Thyroid gland (tissue), 4 donors: ENCODE measurements around the gene MRPL32. TPM values are rescaled to one million over a fixed set of nuclear protein-coding genes. Genes with fewer than 3 reads are reported as not detected.

ENCODE experiments used
- DNase-seq, 2 donors: peaks; one replicate each; pipeline ENCODE4 v3.0.0-alpha.2; 2019
- H3K27ac ChIP-seq, 3 donors: fragments of 200-600 bp; sonication (generic); 1 replicate in 2 of 3; 2 replicates in 1 of 3; pipeline ENCODE4 v1.5.1; 2016 to 2019; ENCODE audit warnings: mild to moderate bottlenecking in 1 of 3, moderate library complexity in 1 of 3
- H3K27me3 ChIP-seq: fragments of 200-600 bp; sonication (generic); one replicate; pipeline ENCODE4 v1.5.1; 2019
- H3K36me3 ChIP-seq, 2 donors: fragments of 200-600 bp; sonication (generic); one replicate each; pipeline ENCODE4 v1.5.1; 2016 to 2019
- H3K4me1 ChIP-seq, 2 donors: fragments of 200-600 bp; sonication (generic); one replicate each; pipeline ENCODE4 v1.5.1; 2017 to 2019
- H3K4me3 ChIP-seq, 3 donors: fragments of 200-600 bp; sonication (generic); replicated peaks in 1 of 3; 1 replicate in 2 of 3; 2 replicates in 1 of 3; pipeline ENCODE4 v1.5.1; 2016; ENCODE audit warnings: mild to moderate bottlenecking in 1 of 3
- H3K9me3 ChIP-seq: fragments of 200-600 bp; sonication (generic); one replicate; pipeline ENCODE4 v1.5.1; 2017
- POLR2A ChIP-seq, 2 donors: fragments of 450-650 bp; IDR thresholded peaks; one replicate each; pipeline ENCODE4 v1.6.1; 2017; ENCODE audit warnings: antibody characterized with exemption in 2 of 2, mild to moderate bottlenecking in 2 of 2, moderate library complexity in 1 of 2
- WGBS, 2 donors: methylation state at CpG; one replicate each; pipeline ENCODE4 v1.1.5; 2017; 5-methylcytosine and 5-hydroxymethylcytosine counted together
- intact Hi-C: fragments of 100-400 bp; cut with DNase I; formaldehyde crosslinking; loops from one replicate; pipeline ENCODE4 v1.15.1; 2023
- total RNA-seq, 4 donors: library from RNA; depleted of rRNA; stranded (reverse); fragments of >200 nt; gene quantifications; one replicate each; pipeline ENCODE4 v1.2.3, GENCODE V29; 2016
- TF ChIP-seq, protein P1 (sequence below), 6 experiments: fragments of 200-600 bp in 3 of 6; fragments of 450-650 bp in 3 of 6; sonication (generic) in 3 of 6; IDR thresholded peaks; one replicate each; pipeline ENCODE4 v1.5.1; 2016 to 2019; ENCODE audit warnings: antibody characterized with exemption in 6 of 6, mild to moderate bottlenecking in 2 of 6, inconsistent platforms in 1 of 6, moderate library complexity in 1 of 6

The MRPL32 gene
- total RNA-seq, 4 donors from 2014 or later: 49.4 to 68.7 (median 56.9) TPM

DNA sequence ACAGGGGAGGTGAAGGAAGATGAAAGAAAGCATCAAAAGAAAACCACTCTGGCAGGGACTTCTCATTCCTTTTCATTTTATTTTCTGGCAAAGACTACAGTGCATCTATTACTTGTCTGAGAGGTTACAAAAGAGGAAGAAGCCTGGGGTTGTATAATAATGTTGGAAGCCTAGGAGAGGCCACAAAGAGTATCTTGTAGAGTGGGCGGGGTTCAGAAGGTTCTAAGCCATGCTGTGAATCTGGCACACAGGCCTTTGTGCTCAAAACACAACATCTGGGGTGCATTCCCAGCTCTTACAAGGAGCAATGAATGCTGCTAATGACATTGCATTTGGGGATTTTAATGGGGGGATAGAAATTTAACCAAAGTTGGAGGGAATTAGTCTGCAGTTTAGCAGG, 49.4 kb downstream of the MRPL32 start:
- intact Hi-C loops: no loop called here
- whole genome bisulfite sequencing, 2 donors: 93 to 100% methylated on average over 1 of the region's 1 CpG
- no peak overlapping the region for H3K4me3 ChIP-seq
- H3K36me3 ChIP-seq: no peaks in the 10 kb centered on the region
- no peak for DNase-seq
- no peaks in the 10 kb centered on the region for H3K27me3 ChIP-seq
- no peak overlapping the region for H3K27ac ChIP-seq
- no peaks in the 10 kb centered on the region for H3K4me1 ChIP-seq
- H3K9me3 ChIP-seq: no peaks in the 10 kb centered on the region
- TF ChIP-seq, protein P1, sequence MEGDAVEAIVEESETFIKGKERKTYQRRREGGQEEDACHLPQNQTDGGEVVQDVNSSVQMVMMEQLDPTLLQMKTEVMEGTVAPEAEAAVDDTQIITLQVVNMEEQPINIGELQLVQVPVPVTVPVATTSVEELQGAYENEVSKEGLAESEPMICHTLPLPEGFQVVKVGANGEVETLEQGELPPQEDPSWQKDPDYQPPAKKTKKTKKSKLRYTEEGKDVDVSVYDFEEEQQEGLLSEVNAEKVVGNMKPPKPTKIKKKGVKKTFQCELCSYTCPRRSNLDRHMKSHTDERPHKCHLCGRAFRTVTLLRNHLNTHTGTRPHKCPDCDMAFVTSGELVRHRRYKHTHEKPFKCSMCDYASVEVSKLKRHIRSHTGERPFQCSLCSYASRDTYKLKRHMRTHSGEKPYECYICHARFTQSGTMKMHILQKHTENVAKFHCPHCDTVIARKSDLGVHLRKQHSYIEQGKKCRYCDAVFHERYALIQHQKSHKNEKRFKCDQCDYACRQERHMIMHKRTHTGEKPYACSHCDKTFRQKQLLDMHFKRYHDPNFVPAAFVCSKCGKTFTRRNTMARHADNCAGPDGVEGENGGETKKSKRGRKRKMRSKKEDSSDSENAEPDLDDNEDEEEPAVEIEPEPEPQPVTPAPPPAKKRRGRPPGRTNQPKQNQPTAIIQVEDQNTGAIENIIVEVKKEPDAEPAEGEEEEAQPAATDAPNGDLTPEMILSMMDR (IDR thresholded peaks at IDR 0.05): no peak
- TF ChIP-seq POLR2A (IDR thresholded peaks at IDR 0.05): no peak

DNA sequence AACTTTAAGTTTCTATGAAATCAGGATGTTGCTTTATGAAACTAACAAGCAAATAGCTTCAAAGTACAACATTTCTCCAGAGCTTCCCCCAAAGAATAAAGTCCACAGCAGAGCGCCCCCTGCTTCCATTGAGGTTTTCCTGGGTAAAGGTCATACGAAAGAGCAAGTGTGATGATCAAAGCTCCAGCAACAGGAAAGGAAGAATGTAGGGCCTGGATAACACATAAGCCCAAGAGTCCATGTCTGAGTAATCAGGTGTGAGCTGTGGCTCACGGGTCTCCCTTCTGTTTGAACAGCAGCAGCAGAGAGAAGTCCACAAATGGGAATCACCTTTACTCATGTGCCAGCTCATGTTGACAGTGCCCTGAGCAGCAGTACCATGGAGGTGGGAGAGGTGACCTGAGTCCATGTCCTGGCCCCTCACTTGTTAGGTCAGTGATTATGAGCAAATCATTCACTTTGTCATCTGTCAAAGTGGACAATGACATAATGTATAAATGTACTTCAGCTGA, 50.5 kb downstream of the MRPL32 start:
- no peak for DNase-seq
- H3K27me3 ChIP-seq: no peaks in the 10 kb centered on the region
- H3K9me3 ChIP-seq: no peaks in the 10 kb centered on the region
- H3K4me3 ChIP-seq: no peak overlapping the region
- H3K27ac ChIP-seq: no peak overlapping the region
- 81 to 87% methylated on average over 3 of the region's 3 CpGs for WGBS, 2 donors
- intact Hi-C loops: no loop called here
- H3K36me3 ChIP-seq: no peaks in the 10 kb centered on the region
- H3K4me1 ChIP-seq: no peaks in the 10 kb centered on the region
- no peak for TF ChIP-seq POLR2A (IDR thresholded peaks at IDR 0.05)
- TF ChIP-seq, protein P1 (IDR thresholded peaks at IDR 0.05): no peak

DNA sequence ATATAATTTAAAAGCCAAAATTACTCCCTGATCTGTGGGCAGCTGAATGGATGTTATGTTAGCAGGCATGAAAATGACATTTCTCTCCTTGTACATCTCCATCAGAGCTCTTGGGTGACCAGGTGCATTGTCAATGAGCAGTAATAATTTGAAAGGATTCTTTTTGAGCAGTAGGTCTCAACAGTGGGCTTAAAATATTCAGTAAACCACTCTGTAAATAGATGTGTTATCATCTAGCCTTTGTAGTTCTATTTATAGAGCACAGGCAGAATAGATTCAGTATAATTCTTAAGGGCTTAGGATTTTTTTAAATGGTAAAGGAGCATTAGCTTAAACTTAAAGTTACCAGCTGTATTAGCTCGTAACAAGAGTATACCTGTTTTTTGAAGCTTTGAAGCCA, 52.0 kb downstream of the MRPL32 start:
- TF ChIP-seq POLR2A (IDR thresholded peaks at IDR 0.05): no peak
- TF ChIP-seq, protein P1 (IDR thresholded peaks at IDR 0.05): no peak
- H3K4me1 ChIP-seq: no peaks in the 10 kb centered on the region
- DNase-seq: no peak
- no peak overlapping the region for H3K4me3 ChIP-seq
- no peaks in the 10 kb centered on the region for H3K36me3 ChIP-seq
- intact Hi-C loops: no loop called here
- 93% methylated on average over 1 of the region's 1 CpG for WGBS, 2 donors
- H3K9me3 ChIP-seq: no peaks in the 10 kb centered on the region
- no peaks in the 10 kb centered on the region for H3K27me3 ChIP-seq
- no peak overlapping the region for H3K27ac ChIP-seq

DNA sequence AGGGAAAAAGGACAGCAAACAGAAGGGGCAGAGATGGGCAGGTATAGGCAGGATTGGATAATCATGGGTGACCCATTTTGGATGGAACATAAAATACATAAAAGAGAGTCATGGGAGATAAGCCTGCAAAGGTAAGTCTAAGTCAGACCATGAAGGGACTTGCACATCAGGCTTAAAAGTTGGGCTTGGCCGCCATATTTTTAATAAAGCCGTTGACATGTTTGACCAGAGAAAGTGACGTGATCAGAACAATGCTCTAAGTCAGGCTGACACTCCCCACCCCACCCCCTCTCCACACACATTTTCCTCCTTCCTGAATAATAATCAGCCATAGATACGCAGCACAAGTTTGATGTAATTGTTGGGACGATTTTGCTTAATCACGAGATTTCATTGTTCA, 54.0 kb downstream of the MRPL32 start:
- TF ChIP-seq, protein P1 (IDR thresholded peaks at IDR 0.05): no peak
- no peak for TF ChIP-seq POLR2A (IDR thresholded peaks at IDR 0.05)
- H3K27ac ChIP-seq: no peak overlapping the region
- 91 to 93% methylated on average over 6 of the region's 6 CpGs for WGBS, 2 donors
- H3K36me3 ChIP-seq: no peaks in the 10 kb centered on the region
- no peak for DNase-seq
- H3K4me3 ChIP-seq: no peak overlapping the region
- intact Hi-C loops: no loop called here
- no peaks in the 10 kb centered on the region for H3K27me3 ChIP-seq
- no peaks in the 10 kb centered on the region for H3K4me1 ChIP-seq
- no peaks in the 10 kb centered on the region for H3K9me3 ChIP-seq

DNA sequence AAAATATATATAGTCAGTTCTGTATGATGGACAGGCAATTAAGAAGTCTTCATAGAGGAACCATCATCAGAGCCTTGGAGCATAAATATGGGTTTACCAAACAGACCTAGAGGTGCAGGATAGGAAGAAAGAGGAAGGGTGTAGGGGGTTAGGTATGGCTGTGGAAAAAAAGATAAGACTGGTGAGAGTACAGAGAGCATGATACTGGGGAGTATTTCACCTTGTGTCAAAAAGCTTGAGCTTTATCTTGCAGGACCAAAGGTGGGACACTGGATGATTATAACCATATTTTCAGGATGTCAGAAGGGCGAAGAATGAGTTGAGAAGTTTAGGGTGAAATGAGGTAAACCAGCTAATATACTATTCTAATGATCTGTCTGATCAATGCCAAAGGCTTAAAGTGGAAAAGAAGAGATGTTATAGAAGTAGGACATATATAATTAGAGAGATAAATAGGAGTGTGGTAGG, 54.6 kb downstream of the MRPL32 start:
- H3K9me3 ChIP-seq: no peaks in the 10 kb centered on the region
- no peak overlapping the region for H3K4me3 ChIP-seq
- H3K27ac ChIP-seq: no peak overlapping the region
- DNase-seq: no peak
- TF ChIP-seq, protein P1 (IDR thresholded peaks at IDR 0.05): no peak
- TF ChIP-seq POLR2A (IDR thresholded peaks at IDR 0.05): no peak
- WGBS, 2 donors: 83 to 91% methylated on average over 1 of the region's 1 CpG
- H3K4me1 ChIP-seq: no peaks in the 10 kb centered on the region
- H3K36me3 ChIP-seq: no peaks in the 10 kb centered on the region
- intact Hi-C loops: no loop called here
- H3K27me3 ChIP-seq: no peaks in the 10 kb centered on the region

Other genes with a start within 250 kb of the MRPL32 start
- gene C7orf25, start 20.3 kb upstream of the MRPL32 start, total RNA-seq: 10 to 100 TPM; 12.5 to 18.9 (median 14.9) TPM
- 10 to 100 TPM; 42.2 to 71.2 (median 63.8) TPM for gene PSMA2, start 202 bp upstream of the MRPL32 start, total RNA-seq
- gene HECW1, start 180.3 kb downstream of the MRPL32 start, total RNA-seq: 1 to 10 TPM in 3 of 4 donors, under 1 TPM in 1; 0.67 to 4.7 (median 2.3) TPM